Transverse colon (tissue), 3 donors: ENCODE data around the gene COL10A1.

Source experiments
- CTCF ChIP-seq, 5 experiments: fragments of 200-600 bp in 3 of 5; fragments of 450-650 bp in 2 of 5; sonication (generic) in 3 of 5; IDR thresholded peaks; 1 replicate in 2 of 5; 2 replicates in 3 of 5; pipeline ENCODE4 v1.5.1; 2016 to 2017; ENCODE audit warnings: antibody characterized with exemption in 5 of 5, inconsistent platforms in 3 of 5, mild to moderate bottlenecking in 2 of 5, moderate library complexity in 1 of 5
- EP300 ChIP-seq: sonication (generic); formaldehyde crosslinking; IDR thresholded peaks from one replicate; pipeline ENCODE4 v1.6.1; 2017; ENCODE audit warnings: antibody characterized with exemption, low read depth
- POLR2A ChIP-seq: fragments of 450-650 bp; IDR thresholded peaks from one replicate; pipeline ENCODE4 v1.6.1; 2016; ENCODE audit warnings: antibody characterized with exemption, mild to moderate bottlenecking, moderate library complexity

- TF ChIP-seq POLR2A: no peak
- TF ChIP-seq CTCF (IDR thresholded peaks at IDR 0.05): no peak
- no peak for TF ChIP-seq EP300
Observed at GRCh38 chr6:116106146-116106545, 19.8 kb downstream of the COL10A1 start.
